GM12878 (cell line): ENCODE data around the gene PC.

Experiments
- BCL11A ChIP-seq: IDR thresholded peaks from 2 replicates; pipeline ENCODE4 v1.6.1; 2011; ENCODE audit warnings: low read depth, low read length
- CEBPB ChIP-seq, 2 experiments: fragments of 150-350 bp in 1 of 2; IDR thresholded peaks; 2 replicates each; pipeline ENCODE4 v1.6.1; 2012 to 2014; ENCODE audit warnings: low read depth in 2 of 2, low read length in 2 of 2, borderline replicate concordance in 1 of 2, inconsistent platforms in 1 of 2
- CTCF ChIP-seq, 3 experiments: IDR thresholded peaks in 2 of 3; conservative IDR thresholded peaks in 1 of 3; 2 replicates each; pipeline ENCODE4 v1.5.1; 2011; ENCODE audit warnings: low read depth in 3 of 3, low read length in 3 of 3, mild to moderate bottlenecking in 3 of 3, control low read depth in 2 of 3, moderate library complexity in 2 of 3, inconsistent platforms in 1 of 3, mixed read lengths in 1 of 3; ENCODE audit not compliant: control insufficient read depth in 2 of 3, insufficient read depth in 1 of 3; ENCODE audit errors: extremely low read depth in 1 of 3
- EED ChIP-seq: sonication (generic); IDR thresholded peaks from 2 replicates; pipeline ENCODE4 v1.6.1; 2016; ENCODE audit warnings: antibody characterized with exemption, low read depth
- PBX3 ChIP-seq: IDR thresholded peaks from 2 replicates; pipeline ENCODE4 v1.6.1; 2011; ENCODE audit warnings: mild to moderate bottlenecking, low read depth, low read length, moderate library complexity; ENCODE audit not compliant: insufficient replicate concordance
- TAF1 ChIP-seq: IDR thresholded peaks from 2 replicates; pipeline ENCODE4 v1.6.1; 2011; ENCODE audit warnings: mild to moderate bottlenecking, low read depth, low read length, borderline replicate concordance

GRCh38 chr11:66883016-66883965 is 74.9 kb downstream of the PC start:
- TF ChIP-seq PBX3 = no peak
- TF ChIP-seq CTCF (IDR thresholded peaks at IDR 0.05 in 2 of 3, conservative IDR thresholded peaks at IDR 0.05 in 1 of 3; ENCODE audit: control insufficient read depth in 2 of 3, extremely low read depth in 1 of 3, insufficient read depth in 1 of 3, low read depth in 3 of 3, low read length in 3 of 3) = peak; percentile 71 to 77 (median 72)
- TF ChIP-seq CEBPB (IDR thresholded peaks at IDR 0.05; ENCODE audit: borderline replicate concordance in 1 of 2, low read depth in 2 of 2, low read length in 2 of 2) = no peak
- no peak for TF ChIP-seq BCL11A
- no peak for TF ChIP-seq TAF1
- no peak for TF ChIP-seq EED
